Peyer's patch (tissue), 4 donors: ENCODE results near the gene DOCK6.

ENCODE experiments used
- POLR2A ChIP-seq, 2 donors: fragments of 450-650 bp; IDR thresholded peaks; one replicate each; pipeline ENCODE4 v1.5.1; 2017; ENCODE audit warnings: antibody characterized with exemption in 2 of 2, mild to moderate bottlenecking in 2 of 2, moderate library complexity in 2 of 2
- TF ChIP-seq, protein P1 (sequence below), 6 experiments: fragments of 450-650 bp in 4 of 6; fragments of 200-600 bp in 2 of 6; sonication (generic) in 1 of 6; IDR thresholded peaks; one replicate each; pipeline ENCODE4 v1.5.1; 2017 to 2019; ENCODE audit warnings: antibody characterized with exemption in 6 of 6, mild to moderate bottlenecking in 3 of 6, moderate library complexity in 1 of 6

DNA sequence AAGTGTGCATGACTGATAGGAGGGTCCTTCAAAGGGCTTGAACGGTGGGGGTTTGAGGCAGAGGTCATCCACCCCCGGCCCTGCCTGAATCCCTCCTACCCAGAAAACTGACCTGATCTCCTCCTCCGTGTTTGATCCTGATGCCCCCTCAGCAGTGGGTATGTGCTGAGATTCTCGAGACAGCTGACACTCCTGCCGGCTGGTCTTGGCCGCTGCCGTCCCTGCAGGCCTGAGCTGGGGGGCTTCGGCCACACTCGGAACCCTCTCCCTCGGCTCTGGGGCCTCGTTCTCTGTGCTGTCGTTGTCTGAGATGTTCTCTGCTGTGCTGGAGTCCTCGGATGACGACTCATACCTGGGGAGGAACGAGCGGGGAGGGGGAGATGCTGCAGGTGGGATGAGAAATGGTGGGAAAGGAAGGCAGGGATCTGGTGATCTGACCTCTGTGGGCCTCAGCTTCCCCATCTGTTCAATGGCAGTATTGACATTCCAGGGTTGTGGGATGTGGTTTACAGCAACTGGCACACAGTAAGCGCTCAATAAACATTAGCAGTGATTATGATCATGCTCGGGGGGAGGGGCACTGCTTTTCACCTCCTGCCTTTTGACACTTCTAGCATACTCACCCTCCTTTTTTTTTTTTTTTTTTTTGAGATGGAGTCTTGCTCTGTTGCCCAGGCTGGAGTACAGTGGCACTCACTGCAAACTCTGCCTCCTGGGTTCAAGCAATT, 85.7 kb downstream of the DOCK6 start:
- TF ChIP-seq, protein P1, sequence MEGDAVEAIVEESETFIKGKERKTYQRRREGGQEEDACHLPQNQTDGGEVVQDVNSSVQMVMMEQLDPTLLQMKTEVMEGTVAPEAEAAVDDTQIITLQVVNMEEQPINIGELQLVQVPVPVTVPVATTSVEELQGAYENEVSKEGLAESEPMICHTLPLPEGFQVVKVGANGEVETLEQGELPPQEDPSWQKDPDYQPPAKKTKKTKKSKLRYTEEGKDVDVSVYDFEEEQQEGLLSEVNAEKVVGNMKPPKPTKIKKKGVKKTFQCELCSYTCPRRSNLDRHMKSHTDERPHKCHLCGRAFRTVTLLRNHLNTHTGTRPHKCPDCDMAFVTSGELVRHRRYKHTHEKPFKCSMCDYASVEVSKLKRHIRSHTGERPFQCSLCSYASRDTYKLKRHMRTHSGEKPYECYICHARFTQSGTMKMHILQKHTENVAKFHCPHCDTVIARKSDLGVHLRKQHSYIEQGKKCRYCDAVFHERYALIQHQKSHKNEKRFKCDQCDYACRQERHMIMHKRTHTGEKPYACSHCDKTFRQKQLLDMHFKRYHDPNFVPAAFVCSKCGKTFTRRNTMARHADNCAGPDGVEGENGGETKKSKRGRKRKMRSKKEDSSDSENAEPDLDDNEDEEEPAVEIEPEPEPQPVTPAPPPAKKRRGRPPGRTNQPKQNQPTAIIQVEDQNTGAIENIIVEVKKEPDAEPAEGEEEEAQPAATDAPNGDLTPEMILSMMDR (IDR thresholded peaks at IDR 0.05): no peak
- no peak for TF ChIP-seq POLR2A (IDR thresholded peaks at IDR 0.05)
